ENCODE results near the gene WDR59.
A peak's percentile ranks its signal among the peaks of the same experiment; 100 is the strongest.
"Not testable (repeated sequence)": the region's sequence is repeated elsewhere in the genome, so short reads cannot be mapped to it uniquely, and the experiment has no call there.

Gene WDR59

GRCh38 chr16:74984529-74985296 lies at the start of gene WDR59:
WDR59 (minus strand) TSS chr16:74985123; CDS start chr16:74985017, 106 bp downstream.
- TF ChIP-seq CTCF (conservative IDR thresholded peaks at IDR 0.05; ENCODE audit: control insufficient read depth, insufficient read depth, low read depth, low read length), result no peak
- DNase-seq (ENCODE audit: low read depth), result peak; percentile 99
- peak within 1 kb of the TSS; percentile 97 for H3K4me3 ChIP-seq (ENCODE audit: control insufficient read depth, low read depth, low read length)

- no peak overlapping the region for H3K4me3 ChIP-seq (ENCODE audit: control insufficient read depth, low read depth, low read length)
- DNase-seq (ENCODE audit: low read depth), result no peak
- TF ChIP-seq CTCF (conservative IDR thresholded peaks at IDR 0.05; ENCODE audit: control insufficient read depth, insufficient read depth, low read depth, low read length), result no peak
Measured at GRCh38 chr16:75032655-75033054, 47.7 kb upstream of the WDR59 start.

- no peak overlapping the region for H3K4me3 ChIP-seq (ENCODE audit: control insufficient read depth, low read depth, low read length)
- TF ChIP-seq CTCF (conservative IDR thresholded peaks at IDR 0.05; ENCODE audit: control insufficient read depth, insufficient read depth, low read depth, low read length), result no peak
- DNase-seq (ENCODE audit: low read depth), result peak; percentile 42
Measured at GRCh38 chr16:75029854-75030253, 44.9 kb upstream of the WDR59 start.

- no peak for TF ChIP-seq CTCF (conservative IDR thresholded peaks at IDR 0.05; ENCODE audit: control insufficient read depth, insufficient read depth, low read depth, low read length)
- DNase-seq (ENCODE audit: low read depth), result no peak
- no peak overlapping the region for H3K4me3 ChIP-seq (ENCODE audit: control insufficient read depth, low read depth, low read length)
Measured at GRCh38 chr16:75028544-75029135, 43.7 kb upstream of the WDR59 start.

GRCh38 chr16:75027520-75028300 lies 42.8 kb upstream of the WDR59 start:
- DNase-seq (ENCODE audit: low read depth), result no peak
- no peak for TF ChIP-seq CTCF (conservative IDR thresholded peaks at IDR 0.05; ENCODE audit: control insufficient read depth, insufficient read depth, low read depth, low read length)
- no peak overlapping the region for H3K4me3 ChIP-seq (ENCODE audit: control insufficient read depth, low read depth, low read length)

GRCh38 chr16:75026892-75027391 lies 42.0 kb upstream of the WDR59 start:
- TF ChIP-seq CTCF (conservative IDR thresholded peaks at IDR 0.05; ENCODE audit: control insufficient read depth, insufficient read depth, low read depth, low read length), result no peak
- DNase-seq (ENCODE audit: low read depth), result no peak
- no peak overlapping the region for H3K4me3 ChIP-seq (ENCODE audit: control insufficient read depth, low read depth, low read length)

- H3K4me3 ChIP-seq (ENCODE audit: control insufficient read depth, low read depth, low read length), result not testable (repeated sequence)
- DNase-seq (ENCODE audit: low read depth), result peak; percentile 97
Measured at GRCh38 chr16:75026239-75026891, 41.4 kb upstream of the WDR59 start.
